NCI-H345 treated with DMSO at 0.1 percent for 48 hours (cell line): ENCODE measurements around the gene CELSR3.

ENCODE experiments used
- DNase-seq: peaks from one replicate; lab custom pipeline; 2025; ENCODE audit not compliant: unreplicated experiment; lab: John Stamatoyannopoulos, UW

The CELSR3 gene

DNA sequence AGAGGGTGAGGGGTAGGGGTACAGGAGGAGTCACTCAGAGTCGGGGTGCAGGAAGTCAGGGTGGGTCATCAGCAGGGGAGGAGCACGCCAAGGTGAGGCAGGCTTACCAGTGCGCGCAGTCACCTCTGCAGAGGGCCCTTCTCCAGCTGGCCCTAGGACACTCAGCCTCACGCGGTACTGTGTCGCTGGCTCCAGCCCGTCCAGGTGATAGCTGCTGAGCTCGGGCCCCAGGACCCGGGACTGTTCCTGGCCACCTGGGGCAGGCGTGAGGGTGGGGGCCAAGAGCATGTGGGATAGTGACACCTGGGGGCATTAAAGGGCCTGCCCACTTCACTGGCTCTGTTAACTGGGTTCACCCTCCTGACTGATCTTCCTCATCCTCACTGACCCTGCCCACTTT, 75.0 kb downstream of the CELSR3 start:
- DNase-seq, result no peak
